ENCODE results near the gene LAMP2. TPM values are rescaled to one million over a fixed set of nuclear protein-coding genes. Genes with fewer than 3 reads are reported as not detected.

LAMP2 gene
- total RNA-seq, 6 experiments from 2014 or later: 86.3 to 235 (median 183) TPM

GRCh38 chrX:120464411-120464810 is 4.7 kb downstream of the LAMP2 start:
- intact Hi-C loops (cut with DNase I): no loop called here
- TF ChIP-seq POLR2A (IDR thresholded peaks at IDR 0.05): no peak
- no peak for TF ChIP-seq CTCF (IDR thresholded peaks at IDR 0.05)
- H3K4me3 ChIP-seq: no peak overlapping the region
- H3K4me1 ChIP-seq: peaks cover 0 to 19% (median 0%) of the 10 kb centered on the region in 4 donors
- H3K36me3 ChIP-seq: no peaks in the 10 kb centered on the region
- 44% methylated on average over 4 of the region's 4 CpGs for WGBS (ENCODE audit: insufficient coverage, low coverage, low lambda C conversion rate, missing lambda C conversion rate)
- H3K27ac ChIP-seq: no peak overlapping the region
- no peaks in the 10 kb centered on the region for H3K27me3 ChIP-seq
- H3K9me3 ChIP-seq: no peaks in the 10 kb centered on the region
- peak in 1 of 3 donors; percentile 34 for DNase-seq
- ATAC-seq: no peak

- DNase-seq (no peak), ATAC-seq (peak in 3 of 4 donors; percentile 14 to 40 (median 21))
- no peak overlapping the region for H3K27ac ChIP-seq
- 38% methylated on average over 1 of the region's 1 CpG for WGBS (ENCODE audit: insufficient coverage, low coverage, low lambda C conversion rate, missing lambda C conversion rate)
- H3K9me3 ChIP-seq: no peaks in the 10 kb centered on the region
- TF ChIP-seq CTCF (IDR thresholded peaks at IDR 0.05) (no peak), POLR2A (IDR thresholded peaks at IDR 0.05) (no peak)
- no peak overlapping the region for H3K4me3 ChIP-seq
- intact Hi-C loops (cut with DNase I): no loop called here
- H3K4me1 ChIP-seq: peaks cover 0 to 20% (median 0%) of the 10 kb centered on the region in 4 donors
- no peaks in the 10 kb centered on the region for H3K36me3 ChIP-seq
- no peaks in the 10 kb centered on the region for H3K27me3 ChIP-seq
These were observed 5.9 kb downstream of the LAMP2 start for GRCh38 chrX:120463241-120463640.

- H3K9me3 ChIP-seq: no peaks in the 10 kb centered on the region
- no peaks in the 10 kb centered on the region for H3K36me3 ChIP-seq
- H3K27ac ChIP-seq: no peak overlapping the region
- peaks cover 0 to 24% (median 0%) of the 10 kb centered on the region in 4 donors for H3K4me1 ChIP-seq
- WGBS (ENCODE audit: insufficient coverage, low coverage, low lambda C conversion rate, missing lambda C conversion rate): 82% methylated on average over 2 of the region's 2 CpGs
- H3K4me3 ChIP-seq: no peak overlapping the region
- DNase-seq: no peak
- H3K27me3 ChIP-seq: no peaks in the 10 kb centered on the region
- ATAC-seq: no peak
- intact Hi-C loops (cut with DNase I): no loop called here
- no peak for TF ChIP-seq CTCF (IDR thresholded peaks at IDR 0.05)
- TF ChIP-seq POLR2A (IDR thresholded peaks at IDR 0.05): no peak
These were observed 6.7 kb downstream of the LAMP2 start for GRCh38 chrX:120462370-120462769.

GRCh38 chrX:120459309-120459708 is 9.8 kb downstream of the LAMP2 start:
- TF ChIP-seq POLR2A (IDR thresholded peaks at IDR 0.05) (no peak), CTCF (IDR thresholded peaks at IDR 0.05) (no peak)
- DNase-seq: no peak
- no peak overlapping the region for H3K4me3 ChIP-seq

GRCh38 chrX:120457766-120458180 is 11.3 kb downstream of the LAMP2 start:
- 27% methylated on average over 2 of the region's 2 CpGs for WGBS (ENCODE audit: insufficient coverage, low coverage, low lambda C conversion rate, missing lambda C conversion rate)
- Histone ChIP-seq H3K4me3 (no peak overlapping the region), H3K27me3 (no peaks in the 10 kb centered on the region), H3K9me3 (no peaks in the 10 kb centered on the region), H3K4me1 (peaks cover 0 to 6% (median 0%) of the 10 kb centered on the region in 4 donors), H3K36me3 (peaks cover 0 to 8% (median 3%) of the 10 kb centered on the region in 4 donors), H3K27ac (no peak overlapping the region)
- intact Hi-C loops (cut with DNase I): no loop called here
- ATAC-seq (peak in 1 of 4 donors; percentile 37), DNase-seq (no peak)
- no peak for TF ChIP-seq CTCF (IDR thresholded peaks at IDR 0.05)
- no peak for TF ChIP-seq POLR2A (IDR thresholded peaks at IDR 0.05)

More at GRCh38 chrX:120459309-120459708, 9.8 kb downstream of the LAMP2 start:
- Histone ChIP-seq H3K4me1 (peaks cover 0 to 16% (median 0%) of the 10 kb centered on the region in 4 donors), H3K27me3 (no peaks in the 10 kb centered on the region), H3K36me3 (peaks cover 0 to 8% (median 0%) of the 10 kb centered on the region in 4 donors), H3K9me3 (no peaks in the 10 kb centered on the region), H3K27ac (no peak overlapping the region)
- intact Hi-C loops (cut with DNase I): no loop called here
- no peak for ATAC-seq

All from right lobe of liver (tissue), 6 donors.